Spinal cord (tissue), 10 donors: ENCODE data around the gene RPS8. TPM values are rescaled to one million over a fixed set of nuclear protein-coding genes. Genes with fewer than 3 reads are reported as not detected.
"Not testable (repeated sequence)": the region's sequence is repeated elsewhere in the genome, so short reads cannot be mapped to it uniquely, and the experiment has no call there.

Experiments
- DNase-seq, 6 donors: peaks; one replicate each; pipeline versions ENCODE4 v3.0.0 to v3.0.0-alpha.2; 2013 to 2015; ENCODE audit warnings: low spot score in 6 of 6, low read depth in 4 of 6
- H3K27ac ChIP-seq: one replicate; pipeline ENCODE4 v1.5.1; 2013; ENCODE audit warnings: low read depth, low read length, control low read depth
- H3K27me3 ChIP-seq: one replicate; pipeline ENCODE4 v1.6.1; 2013; ENCODE audit warnings: low read length; ENCODE audit not compliant: control insufficient read depth, insufficient read depth
- H3K36me3 ChIP-seq: one replicate; pipeline ENCODE4 v1.6.1; 2013; ENCODE audit warnings: low read length; ENCODE audit not compliant: control insufficient read depth, insufficient read depth
- H3K4me1 ChIP-seq: one replicate; pipeline ENCODE4 v1.6.1; 2013; ENCODE audit warnings: low read length; ENCODE audit not compliant: control insufficient read depth, insufficient read depth
- H3K4me3 ChIP-seq: one replicate; pipeline ENCODE4 v1.5.1; 2013; ENCODE audit warnings: low read depth, low read length, control low read depth
- H3K9me3 ChIP-seq: one replicate; pipeline ENCODE4 v1.6.1; 2013; ENCODE audit warnings: low read length; ENCODE audit not compliant: control insufficient read depth, insufficient read depth
- WGBS: methylation state at CpG from one replicate; pipeline ENCODE4 v1.1.5; 2013; ENCODE audit warnings: missing lambda C conversion rate; ENCODE audit not compliant: insufficient coverage; 5-methylcytosine and 5-hydroxymethylcytosine counted together
- polyA plus RNA-seq, 2 donors: library from polyadenylated mRNA; unstranded; fragments of 120-200 nt; gene quantifications; one replicate each; pipeline ENCODE4 v1.2.1, GENCODE V29; 2013; ENCODE audit not compliant: insufficient read length in 2 of 2
- total RNA-seq, 2 donors: library from RNA; depleted of rRNA in 1 of 2; stranded (reverse); fragments of 120-200 nt in 1 of 2; fragments of >200 nt in 1 of 2; gene quantifications; one replicate each; pipeline versions ENCODE4 v1.2.3 to v1.2.4, GENCODE V29; 2013 to 2014
- donor health status: healthy.

RPS8 gene
- total and polyA plus RNA-seq, 4 donors, result 744 to 2,624 (median 1,334) TPM

DNA sequence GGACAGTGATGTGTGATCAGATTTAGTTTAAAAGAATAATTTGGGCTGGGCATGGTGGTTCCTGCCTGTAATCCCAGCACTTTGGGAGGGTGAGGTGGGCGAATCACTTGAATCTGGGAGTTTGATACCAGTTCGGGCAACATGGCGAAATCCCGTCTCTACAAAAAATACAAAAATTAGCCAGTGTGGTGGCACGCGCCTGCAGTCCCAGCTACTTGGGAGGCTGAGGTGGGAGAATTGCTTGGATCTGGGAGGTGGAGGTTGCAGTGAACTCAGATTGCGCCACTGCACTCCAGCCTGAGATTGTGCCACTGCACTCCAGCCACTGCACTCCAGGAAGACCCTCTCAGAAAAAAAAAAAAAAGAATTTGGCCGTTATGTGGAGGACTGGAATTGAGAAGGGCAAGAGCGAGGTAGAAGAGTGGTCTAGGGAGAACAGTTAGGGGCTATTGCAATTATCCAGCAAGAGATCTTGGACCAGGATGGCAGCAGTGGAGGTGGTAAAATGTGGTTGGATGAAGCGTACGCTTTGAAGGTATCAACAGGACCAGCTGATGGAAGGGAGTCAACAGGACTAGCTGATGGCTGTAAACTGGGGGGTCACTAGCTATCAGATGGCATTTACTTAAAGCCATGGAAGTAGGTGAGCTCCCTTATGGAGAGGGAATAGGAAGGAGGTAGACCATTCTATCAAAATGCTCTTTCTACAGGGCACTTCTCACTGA lies 42.6 kb downstream of the RPS8 start:
- no peak overlapping the region for H3K27ac ChIP-seq
- H3K4me1 ChIP-seq, result peaks cover 26% of the 10 kb centered on the region
- H3K9me3 ChIP-seq, result no peaks in the 10 kb centered on the region
- H3K27me3 ChIP-seq, result peaks cover 3% of the 10 kb centered on the region
- no peak overlapping the region for H3K4me3 ChIP-seq
- peaks cover 18% of the 10 kb centered on the region for H3K36me3 ChIP-seq
- 93% methylated on average over 5 of the region's 11 CpGs for WGBS
- DNase-seq, result peak in 1 of 6 donors; percentile 0

DNA sequence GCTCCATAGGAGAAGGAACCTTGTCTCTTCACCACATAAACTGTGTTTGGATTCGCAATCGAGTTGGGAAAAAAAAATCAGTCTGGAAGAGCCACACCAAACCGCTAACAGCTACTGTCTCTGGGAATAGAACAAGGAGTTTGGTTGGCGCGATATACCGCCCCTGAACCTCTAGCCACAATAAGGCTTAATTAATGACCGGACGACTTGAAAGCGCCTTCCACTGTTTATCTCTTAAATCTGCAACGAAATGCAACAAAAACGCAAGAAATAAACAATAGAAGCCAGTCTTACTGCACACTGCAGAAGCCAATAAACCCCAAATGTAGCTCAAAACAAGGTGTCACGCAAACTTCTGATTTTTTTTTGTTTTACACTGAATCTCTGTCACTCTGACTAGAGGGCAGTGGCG lies 43.9 kb downstream of the RPS8 start:
- peak overlapping the region; percentile 67 for H3K4me3 ChIP-seq
- no peak for DNase-seq
- peaks cover 25% of the 10 kb centered on the region for H3K36me3 ChIP-seq
- H3K4me1 ChIP-seq, result peaks cover 13% of the 10 kb centered on the region
- peak overlapping the region; percentile 95 for H3K27ac ChIP-seq
- H3K27me3 ChIP-seq, result peaks cover 3% of the 10 kb centered on the region
- H3K9me3 ChIP-seq, result no peaks in the 10 kb centered on the region
- 1% methylated on average over 11 of the region's 13 CpGs for WGBS

DNA sequence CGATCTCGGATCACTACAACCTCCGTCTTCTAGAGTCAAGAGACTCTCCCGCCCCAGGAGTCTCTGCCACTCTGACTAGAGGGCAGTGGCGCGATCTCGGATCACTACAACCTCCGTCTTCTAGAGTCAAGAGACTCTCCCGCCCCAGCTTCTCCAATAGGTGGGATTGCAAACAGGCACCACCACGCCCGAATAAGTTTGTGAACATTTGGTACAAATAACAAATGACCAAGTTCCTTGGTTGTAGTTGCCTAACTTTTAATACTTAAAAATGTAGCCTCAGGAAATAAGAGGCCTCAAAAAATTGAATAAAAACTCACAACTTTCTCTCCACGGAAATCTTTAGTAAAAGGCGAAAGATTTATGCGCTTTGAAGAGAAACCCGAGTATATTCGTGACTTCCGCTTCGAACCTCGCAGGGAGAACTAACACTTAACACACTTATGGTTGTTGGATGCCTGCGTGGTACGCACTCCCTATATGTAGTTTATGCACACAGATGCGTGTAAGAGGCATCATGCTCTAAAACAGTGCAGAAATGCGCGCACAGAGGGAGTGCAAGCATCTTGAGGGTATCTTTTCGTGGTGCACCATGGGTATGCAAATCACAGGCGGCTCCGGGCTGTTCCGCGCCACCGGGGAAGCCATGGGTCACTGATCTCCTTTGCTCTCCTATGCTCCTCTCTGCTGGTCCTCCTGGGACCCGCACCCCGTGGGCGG lies 44.4 kb downstream of the RPS8 start:
- peak overlapping the region; percentile 67 for H3K4me3 ChIP-seq
- H3K27me3 ChIP-seq, result peaks cover 3% of the 10 kb centered on the region
- peak in 2 of 6 donors; percentile 84 for DNase-seq
- WGBS, result 7% methylated on average over 22 of the region's 33 CpGs
- no peaks in the 10 kb centered on the region for H3K9me3 ChIP-seq
- H3K4me1 ChIP-seq, result peaks cover 9% of the 10 kb centered on the region
- H3K36me3 ChIP-seq, result peaks cover 28% of the 10 kb centered on the region
- H3K27ac ChIP-seq, result peak overlapping the region; percentile 95

DNA sequence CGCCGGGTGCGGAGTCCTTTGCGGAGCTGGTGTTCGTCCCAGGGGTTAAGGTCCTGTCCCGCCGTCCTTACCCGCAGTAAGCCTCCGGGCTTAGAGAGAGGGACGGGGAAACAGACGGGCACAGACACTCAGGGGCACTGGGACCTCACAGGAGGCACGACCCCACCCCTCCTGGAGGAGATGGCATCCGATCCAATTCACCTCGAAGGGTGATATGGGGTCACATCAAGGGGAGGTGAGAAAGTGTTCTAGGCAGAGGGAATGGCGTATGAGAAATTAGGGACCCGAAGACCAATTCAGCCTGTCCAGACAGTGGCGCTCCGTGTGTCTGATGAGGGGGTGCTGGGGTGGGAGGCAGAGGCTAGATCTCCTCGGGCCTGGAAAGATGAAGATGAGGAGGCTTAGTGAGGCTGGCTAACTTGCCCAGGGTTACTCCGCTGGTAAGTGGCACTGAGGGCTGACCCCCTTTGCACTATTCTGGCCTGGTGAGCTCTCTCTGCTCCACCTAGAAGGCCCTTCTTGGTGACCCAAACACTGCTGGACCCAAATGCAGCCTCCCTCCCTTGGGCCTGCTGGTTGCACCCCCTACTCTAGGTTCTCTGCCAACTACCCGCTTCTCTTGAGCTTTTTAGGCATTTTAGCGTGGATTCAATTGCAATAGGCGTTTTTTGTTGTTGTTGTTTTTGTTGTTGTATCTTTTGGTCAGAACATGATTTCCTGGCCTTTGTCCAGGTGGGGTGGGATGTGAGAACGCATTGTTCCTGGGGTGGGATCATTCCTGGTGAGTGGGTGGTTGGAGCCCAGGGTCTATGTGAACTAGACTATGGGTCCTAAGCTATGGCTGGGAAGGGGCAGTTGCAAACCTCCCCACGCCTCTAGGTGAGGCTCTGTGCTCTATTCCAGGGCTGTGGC lies 45.2 kb downstream of the RPS8 start:
- peaks cover 3% of the 10 kb centered on the region for H3K27me3 ChIP-seq
- 39% methylated on average over 21 of the region's 25 CpGs for WGBS
- peak overlapping the region; percentile 67 for H3K4me3 ChIP-seq
- peaks cover 28% of the 10 kb centered on the region for H3K36me3 ChIP-seq
- no peak for DNase-seq
- no peaks in the 10 kb centered on the region for H3K9me3 ChIP-seq
- peak overlapping the region; percentile 95 for H3K27ac ChIP-seq
- peaks cover 9% of the 10 kb centered on the region for H3K4me1 ChIP-seq

DNA sequence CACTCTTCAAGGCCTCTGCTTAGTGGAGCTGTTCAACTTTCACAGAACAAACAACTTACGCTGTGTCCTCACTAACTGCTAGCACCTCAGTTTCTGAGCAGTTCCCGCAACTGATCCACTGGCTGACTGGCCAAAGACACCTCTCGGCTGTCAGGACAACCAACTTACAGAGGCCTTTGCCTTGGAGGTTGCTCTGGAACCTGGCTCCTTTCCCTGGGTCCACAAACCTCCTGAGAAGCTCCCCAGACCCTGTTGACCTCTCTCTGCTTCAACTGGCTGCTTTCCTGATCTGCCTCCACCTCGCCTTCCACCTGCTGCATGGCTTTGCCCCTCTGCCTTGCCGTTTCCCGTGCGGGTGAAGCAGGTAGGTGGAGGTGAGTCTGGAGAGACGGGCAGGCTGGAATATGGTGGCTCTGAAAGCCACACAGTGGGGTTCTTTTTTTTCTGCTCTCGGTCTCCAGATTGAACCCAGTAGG lies 45.9 kb downstream of the RPS8 start:
- H3K4me1 ChIP-seq, result peaks cover 9% of the 10 kb centered on the region
- H3K9me3 ChIP-seq, result no peaks in the 10 kb centered on the region
- peaks cover 3% of the 10 kb centered on the region for H3K27me3 ChIP-seq
- H3K36me3 ChIP-seq, result peaks cover 32% of the 10 kb centered on the region
- 97% methylated on average over 8 of the region's 9 CpGs for WGBS
- DNase-seq, result no peak
- H3K27ac ChIP-seq, result no peak overlapping the region
- no peak overlapping the region for H3K4me3 ChIP-seq

DNA sequence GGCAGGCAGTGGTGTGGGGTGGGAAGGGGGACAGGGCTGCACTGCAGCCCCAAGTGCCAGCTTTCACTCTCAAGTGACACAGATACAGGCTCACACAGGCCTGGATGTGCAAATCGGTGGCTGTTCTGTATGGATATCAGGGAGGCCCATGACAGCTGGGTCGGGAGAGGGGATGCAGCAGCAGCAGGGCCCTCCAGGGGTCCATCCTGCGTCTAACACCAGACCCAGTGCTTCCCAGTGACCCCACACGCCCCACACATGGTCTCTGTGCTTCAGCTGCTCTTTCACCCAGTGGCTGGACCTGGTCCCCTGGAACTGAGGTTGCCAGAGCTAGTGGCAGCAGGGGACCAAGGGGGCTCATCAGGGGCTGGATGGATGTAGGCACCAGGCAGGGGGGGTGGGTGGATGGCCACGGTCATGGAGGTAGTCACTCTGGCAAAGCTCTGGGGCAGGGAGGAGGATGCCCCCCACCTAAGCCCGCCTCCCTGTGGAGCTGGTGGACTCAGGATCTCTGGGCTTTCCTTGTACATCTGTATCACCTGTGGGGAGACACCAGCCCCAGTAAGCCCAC lies 46.9 kb downstream of the RPS8 start:
- no peaks in the 10 kb centered on the region for H3K9me3 ChIP-seq
- WGBS, result 75% methylated on average over 6 of the region's 6 CpGs
- no peak overlapping the region for H3K4me3 ChIP-seq
- DNase-seq, result no peak
- H3K4me1 ChIP-seq, result peaks cover 9% of the 10 kb centered on the region
- peaks cover 3% of the 10 kb centered on the region for H3K27me3 ChIP-seq
- H3K27ac ChIP-seq, result no peak overlapping the region
- H3K36me3 ChIP-seq, result peaks cover 41% of the 10 kb centered on the region

DNA sequence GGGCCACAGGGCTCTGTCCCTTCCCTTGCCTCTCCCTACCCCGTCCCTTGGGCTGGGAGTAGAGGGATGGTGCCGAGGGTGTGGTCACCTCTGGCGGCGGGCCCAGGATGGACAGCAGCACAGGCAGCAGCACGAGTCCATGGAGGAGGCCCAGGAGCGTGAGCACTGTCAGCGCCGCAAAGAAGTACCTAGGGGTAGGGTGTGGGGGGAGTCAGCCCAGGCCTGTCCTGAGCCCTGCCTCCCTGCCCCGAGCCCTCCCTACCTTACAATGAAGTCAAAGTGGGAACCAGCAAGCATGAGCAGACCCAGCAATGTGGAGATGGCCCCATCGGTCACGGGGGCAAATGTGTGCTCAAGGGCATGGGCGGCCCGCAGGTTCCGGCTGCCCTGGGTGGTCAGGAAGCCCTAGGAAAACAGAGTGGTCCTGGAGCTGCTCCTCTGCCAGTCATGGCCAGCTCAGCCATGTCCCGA lies 47.7 kb downstream of the RPS8 start:
- Histone ChIP-seq H3K27ac (no peak overlapping the region), H3K9me3 (no peaks in the 10 kb centered on the region), H3K36me3 (peaks cover 49% of the 10 kb centered on the region), H3K4me1 (peaks cover 9% of the 10 kb centered on the region), H3K4me3 (no peak overlapping the region), H3K27me3 (peaks cover 3% of the 10 kb centered on the region)
- 93% methylated on average over 9 of the region's 15 CpGs for WGBS
- DNase-seq, result no peak

DNA sequence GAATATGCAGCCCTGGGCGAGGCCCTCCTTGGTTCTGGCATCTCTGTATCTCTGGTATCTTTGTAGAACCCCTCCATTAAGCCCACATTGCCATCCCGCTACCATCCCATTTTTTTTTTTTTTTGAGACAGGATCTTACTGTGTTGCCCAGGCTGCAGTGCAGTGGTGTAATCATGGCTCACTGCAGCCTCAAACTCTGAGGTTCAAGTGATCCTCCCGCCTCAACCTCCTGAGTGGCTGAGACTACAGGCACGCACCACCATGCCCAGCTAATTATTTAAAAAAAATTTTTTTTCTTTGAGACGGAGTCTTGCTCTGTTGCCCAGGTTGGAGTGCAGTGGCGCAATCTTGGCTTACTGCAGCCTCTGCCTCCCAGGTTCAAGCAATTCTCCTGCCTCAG lies 49.1 kb downstream of the RPS8 start:
- H3K27me3 ChIP-seq, H3K4me1 ChIP-seq, H3K9me3 ChIP-seq, H3K4me3 ChIP-seq, H3K27ac ChIP-seq, DNase-seq: not testable (repeated sequence)
- peaks cover 63% of the 10 kb centered on the region for H3K36me3 ChIP-seq
- 100% methylated on average over 5 of the region's 6 CpGs for WGBS
